Neural progenitor cell (in vitro differentiated cells): ENCODE measurements around the gene RPS4Y2. TPM values are rescaled to one million over a fixed set of nuclear protein-coding genes. Genes with fewer than 3 reads are reported as not detected.

Experiments used
- DNase-seq: peaks from one replicate; pipeline ENCODE4 v3.0.0-alpha.2; 2016; ENCODE audit warnings: low spot score
- H2AFZ ChIP-seq: fragments of 200-600 bp; sonication (generic); replicated peaks from 2 replicates; pipeline ENCODE4 v1.6.1; 2016; ENCODE audit warnings: antibody characterized with exemption
- H3F3A ChIP-seq: fragments of 200-600 bp; sonication (generic); 2 replicates; pipeline ENCODE4 v1.6.1; 2016; ENCODE audit warnings: antibody characterized with exemption, low read depth
- H3K27ac ChIP-seq: fragments of 200-600 bp; sonication (generic); 2 replicates; pipeline ENCODE4 v1.5.1; 2016; ENCODE audit warnings: mild to moderate bottlenecking
- H3K27me3 ChIP-seq: fragments of 200-600 bp; sonication (generic); 2 replicates; pipeline ENCODE4 v1.6.1; 2016; ENCODE audit warnings: mild to moderate bottlenecking, moderate library complexity
- H3K36me3 ChIP-seq: fragments of 200-600 bp; sonication (generic); 2 replicates; pipeline ENCODE4 v1.5.1; 2016
- H3K4me1 ChIP-seq: fragments of 200-600 bp; sonication (generic); 2 replicates; pipeline ENCODE4 v1.6.1; 2016; ENCODE audit warnings: mixed run types
- H3K4me2 ChIP-seq: fragments of 200-600 bp; sonication (generic); 2 replicates; pipeline ENCODE4 v1.6.1; 2016
- H3K4me3 ChIP-seq: fragments of 200-600 bp; sonication (generic); 2 replicates; pipeline ENCODE4 v1.5.1; 2016
- H3K79me2 ChIP-seq: fragments of 200-600 bp; sonication (generic); 2 replicates; pipeline ENCODE4 v1.6.1; 2016; ENCODE audit warnings: low read depth
- H3K9ac ChIP-seq: fragments of 200-600 bp; sonication (generic); 2 replicates; pipeline ENCODE4 v1.6.1; 2016
- H3K9me3 ChIP-seq: fragments of 200-600 bp; sonication (generic); 2 replicates; pipeline ENCODE4 v1.5.1; 2016; ENCODE audit warnings: low read depth
- H4K20me1 ChIP-seq: fragments of 200-600 bp; sonication (generic); 2 replicates; pipeline ENCODE4 v1.6.1; 2016; ENCODE audit warnings: low read depth
- H3K27ac Mint-ChIP-seq: 3 replicates; pipeline ENCODE4 v1.8.0; 2021; ENCODE audit warnings: mixed read lengths
- H3K27me3 Mint-ChIP-seq: 2 replicates; pipeline ENCODE4 v1.8.0; 2022; ENCODE audit warnings: low read depth, mild to moderate bottlenecking, inconsistent platforms, moderate library complexity, mixed read lengths; ENCODE audit not compliant: insufficient read depth
- H3K36me3 Mint-ChIP-seq: 3 replicates; pipeline ENCODE4 v1.8.0; 2021; ENCODE audit warnings: mixed read lengths
- H3K4me1 Mint-ChIP-seq: 3 replicates; pipeline ENCODE4 v1.8.0; 2021; ENCODE audit warnings: mixed read lengths
- H3K4me3 Mint-ChIP-seq: 3 replicates; pipeline ENCODE4 v1.8.0; 2021; ENCODE audit warnings: mild to moderate bottlenecking, moderate library complexity, mixed read lengths
- H3K9me3 Mint-ChIP-seq: 3 replicates; pipeline ENCODE4 v1.8.0; 2020; ENCODE audit warnings: mixed read lengths
- CTCF ChIP-seq: fragments of 200-600 bp; sonication (generic); IDR thresholded peaks from 2 replicates; pipeline ENCODE4 v1.5.1; 2017; ENCODE audit warnings: antibody characterized with exemption, mild to moderate bottlenecking
- EZH2 ChIP-seq: fragments of 200-600 bp; sonication (generic); IDR thresholded peaks from 2 replicates; pipeline ENCODE4 v1.6.1; 2017; ENCODE audit warnings: antibody characterized with exemption, mild to moderate bottlenecking, moderate library complexity
- EZH2phosphoT487 ChIP-seq: fragments of 200-600 bp; sonication (generic); IDR thresholded peaks from 2 replicates; pipeline ENCODE4 v1.6.1; 2017; ENCODE audit warnings: antibody characterized with exemption
- total RNA-seq: library from RNA; depleted of rRNA; stranded (reverse); fragments of >200 nt; gene quantifications from 2 replicates; pipeline ENCODE4 v1.2.3, GENCODE V29; 2015; ENCODE audit warnings: low replicate concordance

RPS4Y2 gene
- total RNA-seq, 1 donor from 2014 or later, result not detected

GRCh38 chrY:20735200-20735599 is 20.7 kb upstream of the RPS4Y2 start:
- no peaks in the 10 kb centered on the region for H3K36me3 Mint-ChIP-seq
- H2AFZ ChIP-seq, result no peak overlapping the region
- no peak overlapping the region for H3K27ac Mint-ChIP-seq
- no peaks in the 10 kb centered on the region for H3K27me3 Mint-ChIP-seq
- no peak overlapping the region for H3K27ac ChIP-seq
- H3K36me3 ChIP-seq, result no peaks in the 10 kb centered on the region
- H3K9me3 ChIP-seq, result no peaks in the 10 kb centered on the region
- no peak overlapping the region for H3K9ac ChIP-seq
- no peak overlapping the region for H3K4me3 Mint-ChIP-seq
- no peak overlapping the region for H3K4me2 ChIP-seq
- H3K27me3 ChIP-seq, result no peaks in the 10 kb centered on the region
- H3K4me1 Mint-ChIP-seq, result no peaks in the 10 kb centered on the region
- DNase-seq, result no peak
- no peak overlapping the region for H3K4me3 ChIP-seq
- no peaks in the 10 kb centered on the region for H3K79me2 ChIP-seq
- H3F3A ChIP-seq, result no peaks in the 10 kb centered on the region
- TF ChIP-seq CTCF (no peak), EZH2phosphoT487 (no peak), EZH2 (no peak)
- H3K9me3 Mint-ChIP-seq, result no peaks in the 10 kb centered on the region
- no peaks in the 10 kb centered on the region for H4K20me1 ChIP-seq
- no peaks in the 10 kb centered on the region for H3K4me1 ChIP-seq

GRCh38 chrY:20739806-20740205 is 16.1 kb upstream of the RPS4Y2 start:
- H3F3A ChIP-seq, result no peaks in the 10 kb centered on the region
- no peaks in the 10 kb centered on the region for H3K9me3 Mint-ChIP-seq
- H3K27ac Mint-ChIP-seq, result no peak overlapping the region
- no peaks in the 10 kb centered on the region for H3K4me1 ChIP-seq
- no peaks in the 10 kb centered on the region for H3K36me3 Mint-ChIP-seq
- no peaks in the 10 kb centered on the region for H3K27me3 Mint-ChIP-seq
- no peak overlapping the region for H3K27ac ChIP-seq
- H3K4me1 Mint-ChIP-seq, result no peaks in the 10 kb centered on the region
- H3K4me2 ChIP-seq, result no peak overlapping the region
- no peaks in the 10 kb centered on the region for H3K79me2 ChIP-seq
- no peaks in the 10 kb centered on the region for H3K9me3 ChIP-seq
- TF ChIP-seq CTCF, result no peak
- TF ChIP-seq EZH2phosphoT487, result no peak
- TF ChIP-seq EZH2, result no peak
- H3K27me3 ChIP-seq, result no peaks in the 10 kb centered on the region
- H4K20me1 ChIP-seq, result no peaks in the 10 kb centered on the region
- H3K4me3 Mint-ChIP-seq, result no peak overlapping the region
- H3K36me3 ChIP-seq, result no peaks in the 10 kb centered on the region
- no peak overlapping the region for H2AFZ ChIP-seq
- H3K4me3 ChIP-seq, result no peak overlapping the region
- DNase-seq, result no peak
- H3K9ac ChIP-seq, result no peak overlapping the region

GRCh38 chrY:20740609-20741008 is 15.3 kb upstream of the RPS4Y2 start:
- Mint-ChIP-seq H3K4me3 (no peak overlapping the region), H3K36me3 (no peaks in the 10 kb centered on the region), H3K9me3 (no peaks in the 10 kb centered on the region), H3K4me1 (no peaks in the 10 kb centered on the region), H3K27ac (no peak overlapping the region), H3K27me3 (no peaks in the 10 kb centered on the region)
- H3K9me3 ChIP-seq, result no peaks in the 10 kb centered on the region
- H3K9ac ChIP-seq, result no peak overlapping the region
- H2AFZ ChIP-seq, result no peak overlapping the region
- no peaks in the 10 kb centered on the region for H4K20me1 ChIP-seq
- no peak overlapping the region for H3K27ac ChIP-seq
- no peaks in the 10 kb centered on the region for H3K4me1 ChIP-seq
- TF ChIP-seq EZH2, result no peak
- TF ChIP-seq CTCF, result no peak
- TF ChIP-seq EZH2phosphoT487, result no peak
- no peaks in the 10 kb centered on the region for H3F3A ChIP-seq
- no peaks in the 10 kb centered on the region for H3K79me2 ChIP-seq
- H3K36me3 ChIP-seq, result no peaks in the 10 kb centered on the region
- H3K4me3 ChIP-seq, result no peak overlapping the region
- no peak overlapping the region for H3K4me2 ChIP-seq
- no peak for DNase-seq
- H3K27me3 ChIP-seq, result no peaks in the 10 kb centered on the region
